GM04504 (cell line): ENCODE data around the gene PRDM1.
A peak's percentile ranks its signal among the peaks of the same experiment; 100 is the strongest.

Source experiments
- DNase-seq: peaks from one replicate; pipeline ENCODE4 v3.0.0-alpha.2; 2012; ENCODE audit warnings: low read depth

Gene PRDM1

GRCh38 chr6:106116125-106116832 lies 30.1 kb downstream of the PRDM1 start:
- DNase-seq, result no peak

DNA sequence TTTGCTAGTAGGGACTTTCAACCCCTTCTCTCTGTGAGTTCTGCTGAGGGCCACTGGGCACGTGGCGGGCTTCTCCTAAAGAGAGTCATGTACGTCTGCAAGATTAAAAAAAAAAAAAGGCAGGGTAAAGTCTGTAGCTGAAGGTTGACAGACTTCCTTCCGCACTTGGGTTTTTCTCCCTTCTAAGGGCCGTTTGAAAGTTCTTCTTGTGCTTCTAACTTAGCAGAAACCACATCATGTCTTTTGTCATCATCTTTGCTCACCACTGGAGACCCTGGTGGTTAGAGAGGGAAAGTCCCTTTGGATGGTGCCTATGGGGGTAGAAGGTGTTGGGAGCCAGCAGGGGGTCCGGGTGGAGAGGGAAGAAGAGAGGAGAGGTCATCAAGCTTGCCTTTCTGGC lies 31.4 kb downstream of the PRDM1 start:
- DNase-seq, result no peak

GRCh38 chr6:106118835-106119431 lies 32.8 kb downstream of the PRDM1 start:
- no peak for DNase-seq

DNA sequence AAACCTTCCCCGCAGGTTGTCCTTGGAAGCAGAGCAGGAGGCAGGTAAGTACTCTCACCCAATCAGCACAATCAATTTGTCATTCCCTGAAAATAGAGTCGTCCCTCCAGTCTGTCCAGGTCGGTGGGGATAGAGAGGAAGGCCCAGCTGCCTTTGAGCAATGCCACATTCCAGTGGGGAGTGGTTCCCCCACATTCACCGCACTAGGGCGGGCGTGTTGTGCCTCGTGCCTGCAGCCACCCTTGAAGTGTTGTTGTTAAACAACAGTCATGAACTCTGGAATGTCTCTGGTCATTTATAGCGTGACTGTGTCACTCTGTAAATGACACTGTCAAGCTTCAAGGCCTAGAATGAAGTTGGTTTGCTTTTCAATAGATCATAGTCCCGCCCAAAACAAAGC lies 33.4 kb downstream of the PRDM1 start:
- DNase-seq, result no peak

GRCh38 chr6:106120006-106120405 lies 33.9 kb downstream of the PRDM1 start:
- DNase-seq, result no peak

DNA sequence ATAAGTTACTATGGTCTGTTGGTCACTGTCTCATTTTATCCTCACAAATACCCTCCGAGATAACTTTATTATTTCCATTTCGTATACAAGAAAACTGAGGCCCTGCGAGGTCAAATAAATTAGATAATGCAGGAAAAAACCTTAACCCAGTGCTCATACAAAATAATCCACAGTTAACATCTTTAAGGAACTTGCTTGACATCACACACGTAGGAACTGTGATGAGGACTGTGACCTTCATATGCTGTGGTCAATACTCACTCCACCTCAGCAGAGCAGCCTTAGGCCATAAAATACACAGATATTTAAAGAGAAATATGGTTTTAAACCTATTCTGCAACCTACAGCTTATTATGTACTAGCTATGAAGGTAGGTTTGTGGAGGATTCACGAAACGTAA lies 34.3 kb downstream of the PRDM1 start:
- DNase-seq, result no peak

- DNase-seq, result no peak
Measured at GRCh38 chr6:106122306-106122918, 36.3 kb downstream of the PRDM1 start.

- no peak for DNase-seq
Measured at GRCh38 chr6:106122938-106123656, 37.0 kb downstream of the PRDM1 start.

- DNase-seq, result no peak
Measured at GRCh38 chr6:106124015-106124414, 37.9 kb downstream of the PRDM1 start.

DNA sequence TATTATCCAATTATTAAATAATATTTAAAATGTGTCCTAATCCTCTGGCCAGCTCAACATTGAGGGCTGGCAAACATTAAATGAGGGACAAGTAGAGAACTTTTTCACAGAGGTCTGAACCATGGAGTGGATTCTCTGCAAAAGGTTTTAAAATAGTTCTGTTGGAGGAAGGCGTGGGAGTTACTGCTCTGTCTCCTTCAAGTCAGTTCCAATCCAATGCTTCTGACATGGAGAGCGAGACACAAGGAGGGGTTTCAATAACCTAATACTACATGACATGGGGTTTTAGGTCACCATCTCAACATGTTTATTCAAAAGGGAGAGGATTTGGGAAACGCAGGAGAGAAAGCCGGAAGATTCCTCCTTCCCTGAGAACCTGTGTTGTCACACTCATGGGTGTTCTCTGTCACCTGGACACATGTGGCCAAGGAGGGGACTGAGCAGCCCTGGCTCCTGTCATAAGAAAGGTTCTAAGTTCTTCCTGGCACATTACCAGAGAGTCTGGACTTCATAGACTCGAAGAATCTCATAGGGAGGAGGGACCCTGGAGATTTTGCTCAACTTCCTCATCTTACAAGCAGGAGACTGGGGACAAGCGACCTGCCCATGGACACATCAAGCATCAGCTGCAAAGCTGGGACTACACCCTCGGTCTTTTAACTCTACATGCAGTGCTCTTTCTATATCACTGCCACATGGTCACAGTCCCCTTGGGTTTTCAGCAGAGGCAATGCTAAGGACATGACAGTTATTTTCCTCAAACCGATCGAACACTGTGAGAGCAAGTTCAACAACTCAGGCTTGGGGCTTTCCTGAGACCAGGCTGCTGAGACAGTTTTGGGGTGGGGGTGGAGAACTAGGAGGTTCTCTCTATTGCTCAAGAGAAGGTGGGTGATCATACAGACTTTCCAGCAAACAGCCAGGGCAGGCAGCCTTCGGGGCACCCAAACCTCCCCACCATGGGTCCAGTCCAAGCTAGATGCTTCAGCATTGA lies 38.6 kb downstream of the PRDM1 start:
- DNase-seq, result no peak

DNA sequence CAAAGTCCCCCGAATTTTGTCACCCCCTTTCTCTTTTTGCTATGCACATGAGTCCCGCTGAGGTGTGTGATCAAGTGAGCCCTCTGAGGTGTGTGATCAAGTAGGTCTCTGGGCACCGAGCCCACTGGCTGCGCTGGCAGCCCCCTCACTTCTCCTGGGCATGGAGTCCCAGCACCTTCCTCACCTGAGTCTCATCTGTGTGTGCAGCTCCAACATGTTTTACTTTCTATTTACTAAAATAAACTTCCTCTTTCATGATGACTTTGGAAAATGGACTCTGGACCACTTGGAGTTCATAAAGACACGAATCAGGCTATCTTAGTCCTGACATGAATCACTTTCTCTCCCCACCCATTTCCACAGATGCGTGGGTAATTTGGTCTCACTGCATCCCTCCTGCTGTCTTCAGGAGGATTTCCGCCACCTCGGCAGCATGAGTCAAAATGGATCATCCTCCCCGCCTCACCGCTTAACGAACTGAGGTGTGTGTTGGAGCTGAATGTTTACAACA lies 39.8 kb downstream of the PRDM1 start:
- no peak for DNase-seq

DNA sequence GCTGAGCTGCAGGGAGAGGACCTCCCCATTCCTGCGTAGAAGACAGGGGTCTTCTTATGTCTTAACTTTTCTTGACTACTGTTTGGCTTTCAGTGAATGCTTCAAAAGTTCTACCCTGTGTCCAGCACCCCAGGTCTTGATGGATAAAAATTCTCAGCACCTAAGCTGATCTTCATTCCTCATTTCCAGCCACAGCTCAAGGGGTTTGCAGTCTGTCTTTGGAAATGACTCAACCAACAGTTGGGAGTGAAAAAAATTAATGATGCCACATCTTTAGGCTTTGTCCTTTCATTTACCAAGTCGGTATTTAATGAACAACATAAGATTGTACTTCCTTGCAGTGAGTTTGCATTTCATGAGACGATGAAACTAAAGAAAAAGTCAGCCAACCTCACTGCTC lies 40.3 kb downstream of the PRDM1 start:
- no peak for DNase-seq

DNA sequence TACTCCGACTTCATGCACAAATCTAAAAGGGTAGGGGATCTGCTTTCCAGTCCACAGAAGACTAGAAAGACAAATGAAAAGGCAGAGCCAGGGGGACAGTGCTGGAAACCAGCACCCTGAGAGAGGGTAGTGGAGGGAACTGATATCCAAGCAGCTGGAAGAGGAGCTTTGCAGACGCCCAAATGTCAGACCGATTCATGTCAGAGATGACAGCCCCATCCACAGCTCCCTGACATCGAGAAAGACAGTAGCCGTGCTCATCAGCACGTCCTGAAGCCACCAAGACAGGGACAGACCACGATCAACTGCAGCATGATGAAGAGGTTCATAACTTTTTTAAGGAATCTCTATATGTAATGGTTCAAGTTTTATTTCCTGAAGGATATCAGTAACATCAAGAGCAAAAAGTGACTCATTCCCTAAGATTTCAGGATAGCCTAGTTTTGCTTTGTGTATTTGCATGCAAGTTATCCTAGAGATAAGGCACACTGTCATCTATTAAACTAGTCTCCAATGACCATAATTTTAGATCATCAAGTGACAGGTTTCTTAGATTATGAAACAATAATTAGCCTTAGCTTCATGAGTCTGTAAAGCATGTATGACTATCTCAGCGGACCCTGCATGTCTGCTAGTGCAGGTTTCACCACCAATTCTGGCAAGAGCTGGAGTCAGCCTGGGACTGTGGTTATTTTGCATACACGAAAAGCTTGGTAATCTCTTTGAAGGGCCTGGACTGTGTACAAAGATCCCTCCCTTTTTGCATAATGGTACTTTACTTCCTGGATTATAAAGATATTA lies 43.0 kb downstream of the PRDM1 start:
- DNase-seq, result peak; percentile 94

DNA sequence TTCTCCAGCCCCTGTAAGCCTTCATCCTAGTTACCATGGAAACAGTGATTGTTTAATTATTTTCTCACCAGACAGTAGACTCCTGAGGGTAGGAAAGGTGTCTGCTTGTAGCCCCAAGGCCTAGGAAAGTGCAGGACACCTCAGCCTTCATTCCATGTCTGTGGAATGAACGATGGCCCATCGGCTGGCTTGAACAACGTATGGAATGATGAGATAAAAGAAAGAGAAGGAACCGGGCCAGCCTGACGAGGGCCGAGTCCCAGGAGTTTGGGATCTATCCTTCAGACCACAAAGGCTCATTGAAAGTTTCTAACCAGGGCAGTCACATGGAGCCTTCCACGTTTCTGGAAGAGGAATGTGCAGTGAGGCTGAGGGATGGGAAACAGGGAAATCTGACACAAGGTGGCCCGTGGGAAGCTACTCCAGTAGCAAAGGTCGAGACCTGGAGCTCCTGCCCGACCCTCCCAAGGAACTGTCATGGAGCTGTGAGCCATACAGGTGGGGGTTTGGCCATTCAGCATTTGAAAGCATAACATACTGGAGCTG lies 46.1 kb downstream of the PRDM1 start:
- no peak for DNase-seq

DNA sequence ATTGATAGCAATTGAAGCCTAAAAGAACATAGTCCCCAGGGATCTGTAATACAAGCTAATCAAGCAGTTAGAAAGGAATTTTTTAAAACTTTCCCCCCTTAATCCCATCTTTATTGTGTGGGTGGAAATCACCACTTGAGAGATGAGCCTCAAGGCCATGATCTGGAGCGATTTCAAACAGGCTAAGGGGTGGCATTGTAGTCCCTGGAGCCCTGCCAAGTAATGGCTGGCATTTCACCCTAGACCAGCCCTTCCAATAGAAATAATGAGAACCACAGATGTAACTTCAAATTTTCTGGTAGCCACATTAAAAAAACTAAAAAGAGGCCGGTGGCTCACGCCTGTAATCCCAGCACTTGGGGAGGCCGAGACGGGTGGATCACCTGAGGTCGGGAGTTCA lies 46.9 kb downstream of the PRDM1 start:
- no peak for DNase-seq

DNA sequence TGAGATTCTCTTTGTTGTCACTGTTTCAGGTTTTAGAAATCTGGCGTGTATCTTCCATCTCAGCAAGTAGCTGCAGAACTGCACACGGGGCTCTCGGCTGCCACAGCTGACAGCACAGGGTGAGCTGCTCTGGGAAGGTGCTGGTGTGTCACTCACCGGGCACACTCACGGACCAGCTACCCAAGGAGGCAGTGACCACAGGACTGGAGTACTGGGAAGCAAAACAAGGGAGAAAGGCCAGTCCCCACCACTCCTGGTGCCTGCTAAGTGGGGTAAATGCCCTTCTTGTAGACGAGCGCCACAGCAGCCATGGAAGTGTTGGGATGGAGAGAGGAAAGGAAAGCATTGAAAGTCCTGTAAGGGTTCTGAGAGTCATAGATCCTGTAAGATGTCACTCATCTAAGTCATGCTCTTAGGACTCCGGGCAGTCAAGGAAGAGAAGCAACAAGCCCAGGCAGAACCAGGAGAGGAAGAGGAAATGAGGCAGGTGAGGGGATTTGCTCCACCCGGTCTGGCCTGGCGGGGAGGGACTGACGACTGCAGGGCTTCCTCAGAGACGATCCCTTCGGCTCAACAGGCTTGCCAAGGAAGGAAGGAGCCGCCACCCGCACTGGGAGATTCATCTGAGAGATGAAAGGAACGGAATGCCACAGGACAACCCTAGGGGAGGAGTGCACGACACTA lies 48.1 kb downstream of the PRDM1 start:
- DNase-seq, result no peak

GRCh38 chr6:106134906-106135634 lies 48.9 kb downstream of the PRDM1 start:
- peak; percentile 66 for DNase-seq

DNA sequence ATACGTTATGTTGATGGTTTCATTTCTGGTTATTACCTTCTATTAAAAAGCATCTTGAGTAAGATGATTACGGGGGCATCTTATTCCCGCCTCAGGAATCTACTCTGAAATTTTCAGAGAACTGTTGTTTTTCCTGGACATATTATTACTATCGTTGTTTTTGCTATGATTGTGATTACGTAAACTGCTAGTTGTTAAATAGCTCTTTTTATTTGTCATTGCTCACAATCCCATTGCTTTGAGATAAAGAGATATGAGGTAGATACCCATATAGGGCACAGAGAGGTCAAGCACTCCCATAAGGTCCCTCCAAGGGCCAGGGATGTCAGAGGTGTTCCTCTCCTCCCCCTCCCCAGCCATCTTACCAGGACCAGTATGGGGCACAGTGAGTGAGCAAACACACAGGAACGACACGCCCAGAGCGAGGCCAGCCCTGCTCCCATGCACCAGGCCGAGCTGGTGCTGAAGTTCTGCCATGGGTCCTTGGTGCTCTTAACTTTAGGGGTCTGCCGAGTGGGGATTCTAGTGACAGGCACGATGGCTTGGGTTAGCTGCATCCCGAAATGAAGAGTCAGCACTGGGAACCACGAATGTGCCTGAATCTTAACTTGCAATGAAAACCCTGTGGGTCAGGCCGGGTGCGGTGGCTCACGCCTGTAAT lies 49.9 kb downstream of the PRDM1 start:
- DNase-seq, result no peak

DNA sequence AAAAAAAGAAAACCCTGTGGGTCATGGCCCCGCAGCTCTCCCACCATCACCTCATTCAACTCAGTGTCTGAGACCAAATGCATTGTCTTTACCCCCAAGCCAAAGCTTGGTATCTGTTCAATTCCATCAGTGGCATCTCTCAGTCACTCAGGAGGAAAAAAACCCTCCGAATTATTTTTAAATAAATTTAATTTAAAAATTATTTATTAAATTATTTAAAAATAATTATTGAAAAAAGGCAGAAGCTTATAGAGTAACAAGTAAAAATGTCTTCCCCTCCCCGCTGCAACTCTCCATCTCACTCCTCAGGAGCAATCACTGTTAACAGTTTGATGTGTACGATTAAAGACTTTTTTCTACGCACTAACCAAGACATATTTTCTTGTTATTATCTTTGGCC lies 50.7 kb downstream of the PRDM1 start:
- DNase-seq, result no peak
